ENCODE results near the gene MC5R. TPM values are rescaled to one million over a fixed set of nuclear protein-coding genes. Genes with fewer than 3 reads are reported as not detected.

The MC5R gene
- total RNA-seq, 1 experiment from 2014 or later = not detected

GRCh38 chr18:13809043-13809430, 14.9 kb upstream of the MC5R start:
- no peak for ATAC-seq
- ChIA-PET CTCF (no interaction called here), RAD21 (ENCODE audit: low non-redundant PET in 1 of 2, low total read pairs in 2 of 2, uncharacterized antibody in 2 of 2, unreplicated experiment in 2 of 2) (no interaction called here), POLR2A (no interaction called here)
- TF ChIP-seq JUND (IDR thresholded peaks at IDR 0.05) (no peak), SP1 (IDR thresholded peaks at IDR 0.05; ENCODE audit: low read depth) (no peak), YY1 (IDR thresholded peaks at IDR 0.05; ENCODE audit: extremely low read depth, insufficient replicate concordance, low read depth, low read length) (no peak), EGR1 (IDR thresholded peaks at IDR 0.05; ENCODE audit: low read depth) (no peak), POLR2AphosphoS5 (IDR thresholded peaks at IDR 0.05; ENCODE audit: low read depth, low read length) (no peak), ZBTB33 (IDR thresholded peaks at IDR 0.05; ENCODE audit: extremely low read depth, insufficient replicate concordance, low read length) (no peak), MAX (IDR thresholded peaks at IDR 0.05) (no peak), EZH2 (IDR thresholded peaks at IDR 0.05) (no peak), CTCF (IDR thresholded peaks at IDR 0.05 in 2 of 3, conservative IDR thresholded peaks at IDR 0.05 in 1 of 3; ENCODE audit: borderline replicate concordance in 1 of 3, insufficient read depth in 1 of 3, low read depth in 2 of 3, low read length in 2 of 3) (no peak), FOSL1 (IDR thresholded peaks at IDR 0.05; ENCODE audit: low read depth) (no peak), POLR2A (IDR thresholded peaks at IDR 0.05; ENCODE audit: borderline replicate concordance, extremely low read depth, insufficient read depth, insufficient read length) (no peak), RAD21 (IDR thresholded peaks at IDR 0.05; ENCODE audit: low read depth) (no peak), ELF1 (IDR thresholded peaks at IDR 0.05; ENCODE audit: borderline replicate concordance, low read depth) (no peak), EZH2phosphoT487 (IDR thresholded peaks at IDR 0.05; ENCODE audit: borderline replicate concordance) (no peak), ZNF274 (IDR thresholded peaks at IDR 0.05; ENCODE audit: low read depth, low read length) (no peak), ZFX (IDR thresholded peaks at IDR 0.05) (no peak), CBX3 (IDR thresholded peaks at IDR 0.05; ENCODE audit: low read depth) (no peak), REST (IDR thresholded peaks at IDR 0.05; ENCODE audit: low read depth) (no peak)
- Histone ChIP-seq H4K20me1 (ENCODE audit: insufficient read depth) (no peaks in the 10 kb centered on the region), H3K27ac (ENCODE audit: low read depth, low read length) (no peak overlapping the region), H3K79me2 (ENCODE audit: insufficient read depth, low read length) (no peaks in the 10 kb centered on the region), H3K9me2 (ENCODE audit: insufficient read depth) (no peaks in the 10 kb centered on the region), H3K9ac (ENCODE audit: low read length) (no peak overlapping the region), H3K27me3 (ENCODE audit: insufficient read depth, low read length) (no peaks in the 10 kb centered on the region), H3K9me3 (ENCODE audit: control insufficient read depth in 1 of 2, insufficient read depth in 1 of 2, low read depth in 1 of 2, low read length in 2 of 2) (no peaks in the 10 kb centered on the region), H3K36me3 (ENCODE audit: control insufficient read depth in 1 of 2, insufficient read depth in 2 of 2, low read length in 2 of 2) (no peaks in the 10 kb centered on the region), H3K4me3 (replicated peaks in 1 of 2; ENCODE audit: low read depth in 1 of 2, low read length in 2 of 2) (no peak overlapping the region), H3K4me2 (ENCODE audit: low read length) (no peak overlapping the region), H3K4me1 (ENCODE audit: control insufficient read depth in 1 of 2, insufficient read depth in 2 of 2, low read length in 2 of 2) (peaks cover 9 to 15% of the 10 kb centered on the region in 2 experiments), H2AFZ (ENCODE audit: low read depth, low read length, poor library complexity, severe bottlenecking) (no peak overlapping the region)
- intact Hi-C loops (cut with micrococcal nuclease) = no loop called here
- no peak for DNase-seq (ENCODE audit: low read depth, low spot score)
- BruUV-seq (replicated peaks) = no TSS peak

Data from HCT116 (cell line).